ENCODE results near the gene ALDH7A1. TPM values are rescaled to one million over a fixed set of nuclear protein-coding genes. Genes with fewer than 3 reads are reported as not detected.

ALDH7A1 gene
- total RNA-seq, 8 experiments from 2014 or later, result 8.7 to 106 (median 32.0) TPM

- no peak for ATAC-seq (replicated peaks in 6 of 8)
- in situ Hi-C loops (cut with MboI; ENCODE audit: low pct_unique_long_range_greater_than_20kb in 2 of 9, low sequenced_read_pairs in 9 of 9, unreplicated experiment in 9 of 9), result no loop called here
- Histone ChIP-seq H3K4me3 (no peak overlapping the region), H3K27ac (no peak overlapping the region), H3K4me1 (replicated peaks in 1 of 2) (peaks cover 0 to 3% of the 10 kb centered on the region in 2 donors)
- 80 to 100% (median 86%) methylated on average over 1 of the region's 1 CpG; no CpG with 5 or more reads in 7 of the 10 experiments for WGBS, 10 experiments
Measured at GRCh38 chr5:126511961-126512360, 83.1 kb downstream of the ALDH7A1 start.

GRCh38 chr5:126509339-126509738, 85.7 kb downstream of the ALDH7A1 start:
- Histone ChIP-seq H3K27ac (no peak overlapping the region), H3K4me3 (no peak overlapping the region), H3K4me1 (replicated peaks in 1 of 2) (no peaks in the 10 kb centered on the region)
- no peak for ATAC-seq (replicated peaks in 6 of 8)
- WGBS, 10 experiments, result 60 to 100% (median 91%) methylated on average over 1 to 5 of the region's 5 CpGs; no CpG with 5 or more reads in 4 of the 10 experiments
- in situ Hi-C loops (cut with MboI; ENCODE audit: low pct_unique_long_range_greater_than_20kb in 2 of 9, low sequenced_read_pairs in 9 of 9, unreplicated experiment in 9 of 9), result no loop called here

GRCh38 chr5:126508962-126509279, 86.1 kb downstream of the ALDH7A1 start:
- peaks cover 2 to 3% of the 10 kb centered on the region in 2 donors for H3K4me1 ChIP-seq (replicated peaks in 1 of 2)
- no peak overlapping the region for H3K27ac ChIP-seq
- in situ Hi-C loops (cut with MboI; ENCODE audit: low pct_unique_long_range_greater_than_20kb in 2 of 9, low sequenced_read_pairs in 9 of 9, unreplicated experiment in 9 of 9), result no loop called here
- no peak for ATAC-seq (replicated peaks in 6 of 8)
- no peak overlapping the region for H3K4me3 ChIP-seq

- no peak for ATAC-seq (replicated peaks in 6 of 8)
- Histone ChIP-seq H3K27ac (no peak overlapping the region), H3K4me3 (no peak overlapping the region), H3K4me1 (replicated peaks in 1 of 2) (peaks cover 7 to 8% of the 10 kb centered on the region in 2 donors)
- WGBS, 10 experiments, result 50 to 100% (median 96%) methylated on average over 2 to 13 of the region's 13 CpGs; no CpG with 5 or more reads in 1 of the 10 experiments
- in situ Hi-C loops (cut with MboI; ENCODE audit: low pct_unique_long_range_greater_than_20kb in 2 of 9, low sequenced_read_pairs in 9 of 9, unreplicated experiment in 9 of 9), result no loop called here
Measured at GRCh38 chr5:126508251-126508961, 86.6 kb downstream of the ALDH7A1 start.

GRCh38 chr5:126506079-126506478, 88.9 kb downstream of the ALDH7A1 start:
- Histone ChIP-seq H3K4me3 (no peak overlapping the region), H3K4me1 (replicated peaks in 1 of 2) (peaks cover 8 to 10% of the 10 kb centered on the region in 2 donors), H3K27ac (no peak overlapping the region)
- no peak for ATAC-seq (replicated peaks in 6 of 8)
- in situ Hi-C loops (cut with MboI; ENCODE audit: low pct_unique_long_range_greater_than_20kb in 2 of 9, low sequenced_read_pairs in 9 of 9, unreplicated experiment in 9 of 9), result no loop called here
- 50 to 100% (median 85%) methylated on average over 1 to 4 of the region's 4 CpGs for WGBS, 10 experiments

- in situ Hi-C loops (cut with MboI; ENCODE audit: low pct_unique_long_range_greater_than_20kb in 2 of 9, low sequenced_read_pairs in 9 of 9, unreplicated experiment in 9 of 9), result no loop called here
- Histone ChIP-seq H3K4me3 (no peak overlapping the region), H3K27ac (no peak overlapping the region), H3K4me1 (replicated peaks in 1 of 2) (peaks cover 8 to 10% of the 10 kb centered on the region in 2 donors)
- WGBS, 10 experiments, result 3 to 78% (median 55%) methylated on average over 1 to 5 of the region's 5 CpGs
- ATAC-seq (replicated peaks in 6 of 8), result peak; percentile 27 to 96 (median 58)
Measured at GRCh38 chr5:126503602-126504104, 91.4 kb downstream of the ALDH7A1 start.

- WGBS, 10 experiments, result 75 to 95% (median 89%) methylated on average over 1 to 6 of the region's 10 CpGs; no CpG with 5 or more reads in 2 of the 10 experiments
- Histone ChIP-seq H3K27ac (no peak overlapping the region), H3K4me3 (no peak overlapping the region), H3K4me1 (replicated peaks in 1 of 2) (peaks cover 8 to 10% of the 10 kb centered on the region in 2 donors)
- in situ Hi-C loops (cut with MboI; ENCODE audit: low pct_unique_long_range_greater_than_20kb in 2 of 9, low sequenced_read_pairs in 9 of 9, unreplicated experiment in 9 of 9), result no loop called here
- ATAC-seq (replicated peaks in 6 of 8), result peak in 1 of 8 experiments; percentile 13
Measured at GRCh38 chr5:126501448-126501847, 93.6 kb downstream of the ALDH7A1 start.

GRCh38 chr5:126499853-126500342, 95.1 kb downstream of the ALDH7A1 start:
- ATAC-seq (replicated peaks in 6 of 8), result peak in 1 of 8 experiments; percentile 35
- 55 to 100% (median 89%) methylated on average over 1 to 3 of the region's 3 CpGs; no CpG with 5 or more reads in 2 of the 10 experiments for WGBS, 10 experiments
- H3K27ac ChIP-seq, result no peak overlapping the region
- in situ Hi-C loops (cut with MboI; ENCODE audit: low pct_unique_long_range_greater_than_20kb in 2 of 9, low sequenced_read_pairs in 9 of 9, unreplicated experiment in 9 of 9), result no loop called here
- no peak overlapping the region for H3K4me3 ChIP-seq
- H3K4me1 ChIP-seq (replicated peaks in 1 of 2), result peaks cover 8 to 10% of the 10 kb centered on the region in 2 donors

- 46 to 100% (median 75%) methylated on average over 1 to 2 of the region's 2 CpGs; no CpG with 5 or more reads in 1 of the 10 experiments for WGBS, 10 experiments
- Histone ChIP-seq H3K4me1 (replicated peaks in 1 of 2) (peaks cover 8 to 10% of the 10 kb centered on the region in 2 donors), H3K4me3 (no peak overlapping the region), H3K27ac (no peak overlapping the region)
- ATAC-seq (replicated peaks in 6 of 8), result no peak
- in situ Hi-C loops (cut with MboI; ENCODE audit: low pct_unique_long_range_greater_than_20kb in 2 of 9, low sequenced_read_pairs in 9 of 9, unreplicated experiment in 9 of 9), result no loop called here
Measured at GRCh38 chr5:126499278-126499677, 95.7 kb downstream of the ALDH7A1 start.

- Histone ChIP-seq H3K27ac (no peak overlapping the region), H3K4me3 (no peak overlapping the region), H3K4me1 (replicated peaks in 1 of 2) (no peaks in the 10 kb centered on the region)
- WGBS, 10 experiments, result 79 to 100% (median 93%) methylated on average over 1 to 5 of the region's 5 CpGs; no CpG with 5 or more reads in 2 of the 10 experiments
- in situ Hi-C loops (cut with MboI; ENCODE audit: low pct_unique_long_range_greater_than_20kb in 2 of 9, low sequenced_read_pairs in 9 of 9, unreplicated experiment in 9 of 9), result no loop called here
- no peak for ATAC-seq (replicated peaks in 6 of 8)
Measured at GRCh38 chr5:126497506-126497905, 97.5 kb downstream of the ALDH7A1 start.

- Histone ChIP-seq H3K27ac (no peak overlapping the region), H3K4me1 (replicated peaks in 1 of 2) (peaks cover 6 to 14% of the 10 kb centered on the region in 2 donors), H3K4me3 (no peak overlapping the region)
- WGBS, 10 experiments, result 67 to 100% (median 92%) methylated on average over 1 to 3 of the region's 3 CpGs; no CpG with 5 or more reads in 1 of the 10 experiments
- no peak for ATAC-seq (replicated peaks in 6 of 8)
- in situ Hi-C loops (cut with MboI; ENCODE audit: low pct_unique_long_range_greater_than_20kb in 2 of 9, low sequenced_read_pairs in 9 of 9, unreplicated experiment in 9 of 9), result no loop called here
Measured at GRCh38 chr5:126494393-126494792, 100.6 kb downstream of the ALDH7A1 start.

GRCh38 chr5:126492939-126493338, 102.1 kb downstream of the ALDH7A1 start:
- in situ Hi-C loops (cut with MboI; ENCODE audit: low pct_unique_long_range_greater_than_20kb in 2 of 9, low sequenced_read_pairs in 9 of 9, unreplicated experiment in 9 of 9), result no loop called here
- WGBS, 10 experiments, result 30 to 100% (median 74%) methylated on average over 1 to 8 of the region's 8 CpGs
- H3K27ac ChIP-seq, result no peak overlapping the region
- ATAC-seq (replicated peaks in 6 of 8), result no peak
- peaks cover 19 to 22% of the 10 kb centered on the region in 2 donors for H3K4me1 ChIP-seq (replicated peaks in 1 of 2)
- no peak overlapping the region for H3K4me3 ChIP-seq

GRCh38 chr5:126490167-126490940, 104.7 kb downstream of the ALDH7A1 start:
- H3K27ac ChIP-seq, result no peak overlapping the region
- ATAC-seq (replicated peaks in 6 of 8), result peak in 6 of 8 experiments; percentile 26 to 98 (median 66)
- no peak overlapping the region for H3K4me3 ChIP-seq
- in situ Hi-C loops (cut with MboI; ENCODE audit: low pct_unique_long_range_greater_than_20kb in 2 of 9, low sequenced_read_pairs in 9 of 9, unreplicated experiment in 9 of 9), result no loop called here
- 16 to 92% (median 59%) methylated on average over 2 to 8 of the region's 12 CpGs; no CpG with 5 or more reads in 1 of the 10 experiments for WGBS, 10 experiments
- H3K4me1 ChIP-seq (replicated peaks in 1 of 2), result peaks cover 22 to 25% of the 10 kb centered on the region in 2 donors

Measured in motor neuron (in vitro differentiated cells).